GM23338 (cell line): ENCODE results near the gene GSTM1. TPM values are rescaled to one million over a fixed set of nuclear protein-coding genes. Genes with fewer than 3 reads are reported as not detected.

Experiments
- ATAC-seq: fragments of 200-7000 bp; cut with Tn5 transposase; 3 replicates; pipeline ENCODE4 v1.9.1; 2020
- DNase-seq: peaks from one replicate; pipeline ENCODE4 v3.0.0-alpha.2; 2015; ENCODE audit warnings: low spot score
- H2AFZ ChIP-seq: fragments of 200-600 bp; sonication (generic); 2 replicates; pipeline ENCODE4 v1.8.0; 2016; ENCODE audit warnings: antibody characterized with exemption, mild to moderate bottlenecking, moderate library complexity
- H3F3A ChIP-seq: fragments of 200-600 bp; sonication (generic); replicated peaks from 2 replicates; pipeline ENCODE4 v1.8.0; 2017; ENCODE audit warnings: antibody characterized with exemption, mixed run types, low read depth
- H3K27ac ChIP-seq: fragments of 200-600 bp; sonication (generic); 2 replicates; pipeline ENCODE4 v1.6.1; 2016; ENCODE audit warnings: low read depth
- H3K27me3 ChIP-seq: fragments of 200-600 bp; sonication (generic); 2 replicates; pipeline ENCODE4 v1.8.0; 2016; ENCODE audit warnings: mild to moderate bottlenecking, mixed run types, moderate library complexity; ENCODE audit not compliant: insufficient read depth
- H3K36me3 ChIP-seq: fragments of 200-600 bp; sonication (generic); 2 replicates; pipeline ENCODE4 v1.8.0; 2016; ENCODE audit warnings: mild to moderate bottlenecking; ENCODE audit not compliant: insufficient read depth
- H3K4me1 ChIP-seq: fragments of 200-600 bp; sonication (generic); 2 replicates; pipeline ENCODE4 v1.8.0; 2016; ENCODE audit warnings: mild to moderate bottlenecking, moderate library complexity; ENCODE audit not compliant: insufficient read depth
- H3K4me2 ChIP-seq: fragments of 200-600 bp; sonication (generic); 2 replicates; pipeline ENCODE4 v1.7.1; 2017; ENCODE audit warnings: mixed run types
- H3K4me3 ChIP-seq: fragments of 200-600 bp; sonication (generic); 2 replicates; pipeline ENCODE4 v1.6.1; 2016; ENCODE audit warnings: mixed run types
- H3K79me2 ChIP-seq: fragments of 200-600 bp; sonication (generic); replicated peaks from 2 replicates; pipeline ENCODE4 v1.8.0; 2017; ENCODE audit warnings: mild to moderate bottlenecking; ENCODE audit not compliant: insufficient read depth
- H3K9me2 ChIP-seq: fragments of 200-600 bp; sonication (generic); 2 replicates; pipeline ENCODE4 v1.8.0; 2017; ENCODE audit not compliant: insufficient read depth
- H4K20me1 ChIP-seq: fragments of 200-600 bp; sonication (generic); replicated peaks from 2 replicates; pipeline ENCODE4 v1.8.0; 2017; ENCODE audit warnings: mild to moderate bottlenecking; ENCODE audit not compliant: insufficient read depth
- H3K27ac Mint-ChIP-seq: 2 replicates; pipeline ENCODE4 v1.8.0; 2020; ENCODE audit warnings: inconsistent platforms, mild to moderate bottlenecking, moderate library complexity, mixed read lengths
- H3K27me3 Mint-ChIP-seq: 3 replicates; pipeline ENCODE4 v1.8.0; 2022; ENCODE audit warnings: low read depth, mild to moderate bottlenecking, moderate library complexity, mixed read lengths, inconsistent platforms; ENCODE audit not compliant: insufficient read depth, poor library complexity
- H3K36me3 Mint-ChIP-seq: 3 replicates; pipeline ENCODE4 v1.8.0; 2021; ENCODE audit warnings: low read depth, mild to moderate bottlenecking, inconsistent platforms, moderate library complexity, mixed read lengths
- H3K4me1 Mint-ChIP-seq: 3 replicates; pipeline ENCODE4 v1.8.0; 2020; ENCODE audit warnings: mild to moderate bottlenecking, inconsistent platforms, mixed read lengths
- H3K4me3 Mint-ChIP-seq: 3 replicates; pipeline ENCODE4 v1.8.0; 2021; ENCODE audit warnings: moderate library complexity, mild to moderate bottlenecking, inconsistent platforms, mixed read lengths
- H3K9me3 Mint-ChIP-seq: 3 replicates; pipeline ENCODE4 v1.8.0; 2020; ENCODE audit warnings: moderate library complexity, mild to moderate bottlenecking, inconsistent platforms, mixed read lengths
- CREB1 ChIP-seq: fragments of 250-450 bp; sonication (Bioruptor Pico); IDR thresholded peaks from 2 replicates; pipeline ENCODE4 v1.5.0; 2020; ENCODE audit warnings: low read depth, mild to moderate bottlenecking, moderate library complexity
- CTCF ChIP-seq, 2 experiments: fragments of 200-600 bp in 1 of 2; sonication (generic) in 1 of 2; conservative IDR thresholded peaks; 2 replicates each; pipeline versions ENCODE4 v1.5.1 to v1.6.1; 2016 to 2017; ENCODE audit warnings: antibody characterized with exemption in 2 of 2, low read depth in 2 of 2, mild to moderate bottlenecking in 2 of 2, moderate library complexity in 1 of 2
- ETS1 ChIP-seq: IDR thresholded peaks from 2 replicates; pipeline ENCODE4 v1.6.1; 2016; ENCODE audit warnings: antibody characterized with exemption
- JUNB ChIP-seq: IDR thresholded peaks from one replicate; pipeline ENCODE4 v1.6.1; 2016; ENCODE audit warnings: antibody characterized with exemption; ENCODE audit not compliant: unreplicated experiment
- POLR2AphosphoS5 ChIP-seq: IDR thresholded peaks from 2 replicates; pipeline ENCODE4 v1.6.1; 2016; ENCODE audit warnings: antibody characterized with exemption, low read depth
- polyA plus RNA-seq: library from polyadenylated mRNA; unstranded; fragments of >200 nt; fragmentation: Nextera tagmentation; extraction: Ambion mirVana; gene quantifications from 2 replicates; pipeline ENCODE4 v1.2.1, GENCODE V29; 2016
- total RNA-seq: library from RNA; depleted of rRNA; stranded (reverse); fragments of >200 nt; shearing (Covaris generic); gene quantifications from 2 replicates; pipeline ENCODE4 v1.2.3, GENCODE V29; 2014

Gene GSTM1
- total and polyA plus RNA-seq, 2 experiments from 2014 or later: not detected

GRCh38 chr1:109640285-109640865, 47.2 kb upstream of the GSTM1 start:
- H3K4me1 ChIP-seq: peaks cover 10% of the 10 kb centered on the region
- H3K27ac ChIP-seq: no peak overlapping the region
- no peaks in the 10 kb centered on the region for H3K79me2 ChIP-seq
- Mint-ChIP-seq H3K27ac (no peak overlapping the region), H3K9me3 (no peaks in the 10 kb centered on the region), H3K4me1 (peaks cover 17% of the 10 kb centered on the region), H3K36me3 (no peaks in the 10 kb centered on the region), H3K27me3 (peaks cover 17% of the 10 kb centered on the region), H3K4me3 (no peak overlapping the region)
- no peaks in the 10 kb centered on the region for H3K9me2 ChIP-seq
- DNase-seq: peak; percentile 89
- H3K36me3 ChIP-seq: no peaks in the 10 kb centered on the region
- no peak overlapping the region for H3K4me2 ChIP-seq
- H2AFZ ChIP-seq: peak overlapping the region; percentile 86
- 0 out of 2 replicates have a peak, but pooled peaks cover 8% of the 10 kb centered on the region for H3F3A ChIP-seq
- H3K4me3 ChIP-seq: no peak overlapping the region
- H4K20me1 ChIP-seq: no peaks in the 10 kb centered on the region; the same call in 1 of the 2 replicates
- no peaks in the 10 kb centered on the region for H3K27me3 ChIP-seq
- ATAC-seq: peak; percentile 59
- peak; percentile 86 to 94 for TF ChIP-seq CTCF (conservative IDR thresholded peaks at IDR 0.05; ENCODE audit: low read depth in 2 of 2)
- TF ChIP-seq JUNB: no peak

- H3K4me2 ChIP-seq: no peak overlapping the region
- no peaks in the 10 kb centered on the region for H3K27me3 ChIP-seq
- H2AFZ ChIP-seq: no peak overlapping the region
- H3K9me3 Mint-ChIP-seq: no peaks in the 10 kb centered on the region
- ATAC-seq (no peak), DNase-seq (no peak)
- H3K27ac Mint-ChIP-seq: no peak overlapping the region; the same call in 1 of the 2 replicates
- no peaks in the 10 kb centered on the region for H3K36me3 Mint-ChIP-seq
- no peak overlapping the region for H3K4me3 ChIP-seq
- TF ChIP-seq POLR2AphosphoS5: no peak
- H3K4me1 ChIP-seq: peaks cover 6% of the 10 kb centered on the region
- H3F3A ChIP-seq: 0 out of 2 replicates have a peak, but pooled peaks cover 8% of the 10 kb centered on the region
- H3K27ac ChIP-seq: no peak overlapping the region
- no peaks in the 10 kb centered on the region for H3K79me2 ChIP-seq
- H4K20me1 ChIP-seq: no peaks in the 10 kb centered on the region; the same call in 1 of the 2 replicates
- H3K9me2 ChIP-seq: no peaks in the 10 kb centered on the region
- peaks cover 8% of the 10 kb centered on the region for H3K4me1 Mint-ChIP-seq
- no peak overlapping the region for H3K4me3 Mint-ChIP-seq
- peaks cover 17% of the 10 kb centered on the region for H3K27me3 Mint-ChIP-seq
- no peaks in the 10 kb centered on the region for H3K36me3 ChIP-seq
Measured at GRCh38 chr1:109641078-109641740, 46.4 kb upstream of the GSTM1 start.

GRCh38 chr1:109641861-109642260, 45.8 kb upstream of the GSTM1 start:
- Mint-ChIP-seq H3K4me3 (no peak overlapping the region), H3K27me3 (peaks cover 16% of the 10 kb centered on the region), H3K4me1 (peaks cover 3% of the 10 kb centered on the region), H3K27ac (no peak overlapping the region), H3K9me3 (no peaks in the 10 kb centered on the region), H3K36me3 (no peaks in the 10 kb centered on the region)
- H3K4me1 ChIP-seq: no peaks in the 10 kb centered on the region
- no peaks in the 10 kb centered on the region for H3K9me2 ChIP-seq
- no peaks in the 10 kb centered on the region; the same call in 1 of the 2 replicates for H4K20me1 ChIP-seq
- H3K4me3 ChIP-seq: no peak overlapping the region
- no peaks in the 10 kb centered on the region for H3K79me2 ChIP-seq
- H3K27me3 ChIP-seq: no peaks in the 10 kb centered on the region
- H2AFZ ChIP-seq: no peak overlapping the region
- H3F3A ChIP-seq: 0 out of 2 replicates have a peak, but pooled peaks cover 8% of the 10 kb centered on the region
- DNase-seq (no peak), ATAC-seq (no peak)
- no peak overlapping the region for H3K27ac ChIP-seq
- H3K4me2 ChIP-seq: no peak overlapping the region
- TF ChIP-seq CREB1 (CRISPR knock-in tag) (no peak), JUNB (no peak), CTCF (conservative IDR thresholded peaks at IDR 0.05; ENCODE audit: low read depth in 2 of 2) (no peak), ETS1 (no peak)
- no peaks in the 10 kb centered on the region for H3K36me3 ChIP-seq
